ENCODE results near the gene TLR3. TPM values are rescaled to one million over a fixed set of nuclear protein-coding genes. Genes with fewer than 3 reads are reported as not detected.

TLR3 gene
- total and polyA plus RNA-seq, 2 donors (not counting 3 experiments of a cell fraction or from before 2014, with no cell fraction given): 1.6 to 5.2 TPM

- Histone ChIP-seq H3K4me1 (ENCODE audit: control insufficient read depth, extremely low read depth, insufficient read depth, low read length) (no peaks in the 10 kb centered on the region), H2AFZ (ENCODE audit: low read depth, low read length) (peak overlapping the region; percentile 92), H3K36me3 (ENCODE audit: control insufficient read depth in 2 of 2, extremely low read depth in 1 of 2, insufficient read depth in 2 of 2, low read length in 2 of 2) (no peaks in the 10 kb centered on the region), H3K9me1 (replicated peaks; ENCODE audit: control insufficient read depth, extremely low read depth, insufficient read depth, low read length) (no peaks in the 10 kb centered on the region), H3K9ac (replicated peaks; ENCODE audit: extremely low read depth, insufficient read depth, low read length) (no peak overlapping the region), H3K4me3 (replicated peaks in 1 of 3; ENCODE audit: insufficient read depth in 1 of 3, low read depth in 1 of 3, low read length in 3 of 3) (peak overlapping the region in 1 of 3 experiments; percentile 12), H3K4me2 (ENCODE audit: insufficient read depth, low read length) (peak overlapping the region; percentile 52), H3K79me2 (ENCODE audit: control insufficient read depth, insufficient read depth, low read length) (no peaks in the 10 kb centered on the region), H4K20me1 (replicated peaks; ENCODE audit: control insufficient read depth, extremely low read depth, insufficient read depth, low read length) (no peaks in the 10 kb centered on the region), H3K9me3 (replicated peaks; ENCODE audit: control insufficient read depth, insufficient read depth, low read length) (no peaks in the 10 kb centered on the region), H3K27ac (ENCODE audit: insufficient read depth, low read depth, low read length) (no peak overlapping the region), H3K27me3 (ENCODE audit: control insufficient read depth in 2 of 2, insufficient read depth in 2 of 2, low read length in 2 of 2) (no peaks in the 10 kb centered on the region)
- no peak for FAIRE-seq
- dilution Hi-C loops (cut with MboI; ENCODE audit: extremely low pct_ligation_motif_present, low sequenced_read_pairs) (no loop called here), intact Hi-C loops (cut with micrococcal nuclease) (no loop called here)
- no TSS peak for BruUV-seq (replicated peaks)
- TF ChIP-seq JUN (IDR thresholded peaks at IDR 0.05; ENCODE audit: borderline replicate concordance, insufficient read depth, insufficient read length, low read depth): no peak
- no peak for TF ChIP-seq POLR2AphosphoS5 (IDR thresholded peaks at IDR 0.05; ENCODE audit: insufficient read depth, low read depth, low read length)
- DNase-seq (ENCODE audit: low read depth, low spot score): peak; percentile 18
- ChIA-PET POLR2A (no interaction called here), CTCF (interaction anchor here (0.9 to 5.7 kb wide), 2 partner anchors 13 to 56 kb away, joined by 3 to 28 read pairs; partner anchors contain the start of gene TLR3)
These were observed 12.3 kb downstream of the TLR3 start for GRCh38 chr4:186081202-186081807.

- no peaks in the 10 kb centered on the region for H3K4me1 ChIP-seq (ENCODE audit: control insufficient read depth, extremely low read depth, insufficient read depth, low read length)
- intact Hi-C loops (cut with micrococcal nuclease): no loop called here
- H3K27me3 ChIP-seq (ENCODE audit: control insufficient read depth in 2 of 2, insufficient read depth in 2 of 2, low read length in 2 of 2): no peaks in the 10 kb centered on the region
- no TSS peak for BruUV-seq (replicated peaks)
- H2AFZ ChIP-seq (ENCODE audit: low read depth, low read length): no peak overlapping the region
- no peaks in the 10 kb centered on the region for H4K20me1 ChIP-seq (replicated peaks; ENCODE audit: control insufficient read depth, extremely low read depth, insufficient read depth, low read length)
- no peak overlapping the region for H3K9ac ChIP-seq (replicated peaks; ENCODE audit: extremely low read depth, insufficient read depth, low read length)
- H3K4me3 ChIP-seq (replicated peaks in 1 of 3; ENCODE audit: insufficient read depth in 1 of 3, low read depth in 1 of 3, low read length in 3 of 3): no peak overlapping the region
- no peak overlapping the region for H3K27ac ChIP-seq (ENCODE audit: insufficient read depth, low read depth, low read length)
- no peaks in the 10 kb centered on the region for H3K79me2 ChIP-seq (ENCODE audit: control insufficient read depth, insufficient read depth, low read length)
- TF ChIP-seq, protein P1, sequence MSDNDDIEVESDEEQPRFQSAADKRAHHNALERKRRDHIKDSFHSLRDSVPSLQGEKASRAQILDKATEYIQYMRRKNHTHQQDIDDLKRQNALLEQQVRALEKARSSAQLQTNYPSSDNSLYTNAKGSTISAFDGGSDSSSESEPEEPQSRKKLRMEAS (IDR thresholded peaks at IDR 0.05; ENCODE audit: insufficient read depth, insufficient read length): no peak
- TF ChIP-seq GATA2 (IDR thresholded peaks at IDR 0.05; ENCODE audit: insufficient read depth, insufficient read length, low read depth, low read length): no peak
- no peak for TF ChIP-seq FOS (IDR thresholded peaks at IDR 0.05; ENCODE audit: borderline replicate concordance, insufficient read depth, low read length)
- TF ChIP-seq EZH2 (IDR thresholded peaks at IDR 0.05; ENCODE audit: borderline replicate concordance, low read depth, low read length, severe bottlenecking): no peak
- TF ChIP-seq MYC (IDR thresholded peaks at IDR 0.05; ENCODE audit: low read depth, low read length): no peak
- TF ChIP-seq POLR2AphosphoS5 (IDR thresholded peaks at IDR 0.05; ENCODE audit: insufficient read depth, low read depth, low read length): no peak
- TF ChIP-seq JUN (IDR thresholded peaks at IDR 0.05; ENCODE audit: borderline replicate concordance, insufficient read depth, insufficient read length, low read depth): no peak
- TF ChIP-seq POLR2A (IDR thresholded peaks at IDR 0.05; ENCODE audit: low read depth, low read length): no peak
- no peak for TF ChIP-seq CTCF (IDR thresholded peaks at IDR 0.05; ENCODE audit: extremely low read depth in 1 of 2, insufficient read depth in 1 of 2, low read depth in 1 of 2, low read length in 2 of 2)
- H3K4me2 ChIP-seq (ENCODE audit: insufficient read depth, low read length): no peak overlapping the region
- FAIRE-seq (no peak), DNase-seq (ENCODE audit: low read depth, low spot score) (no peak)
- dilution Hi-C loops (cut with MboI; ENCODE audit: extremely low pct_ligation_motif_present, low sequenced_read_pairs): no loop called here
- H3K9me3 ChIP-seq (replicated peaks; ENCODE audit: control insufficient read depth, insufficient read depth, low read length): no peaks in the 10 kb centered on the region
- H3K9me1 ChIP-seq (replicated peaks; ENCODE audit: control insufficient read depth, extremely low read depth, insufficient read depth, low read length): no peaks in the 10 kb centered on the region
- ChIA-PET POLR2A (no interaction called here), CTCF (interaction anchor here (0.7 to 5.7 kb wide), 2 partner anchors 14 to 1767 kb away, joined by 3 to 28 read pairs; partner anchors contain the start of gene TLR3)
- no peaks in the 10 kb centered on the region for H3K36me3 ChIP-seq (ENCODE audit: control insufficient read depth in 2 of 2, extremely low read depth in 1 of 2, insufficient read depth in 2 of 2, low read length in 2 of 2)
These were observed 13.3 kb downstream of the TLR3 start for GRCh38 chr4:186082221-186082620.
